Measurements from ENCODE around the gene CEMIP2. TPM values are rescaled to one million over a fixed set of nuclear protein-coding genes. Genes with fewer than 3 reads are reported as not detected.

CEMIP2 gene
- total and polyA plus RNA-seq, 2 of the 13 experiments (the other 11 are each of a cell fraction or from before 2014, with no cell fraction given), result 94.3 to 128 TPM

GRCh38 chr9:71780953-71781352 lies 12.6 kb upstream of the CEMIP2 start:
- FAIRE-seq, result no peak
- ChIA-PET CTCF (ENCODE audit: low intra/inter-chr PET ratio, low total read pairs) (no interaction called here), POLR2A (no interaction called here)
- BruUV-seq (replicated peaks), result no TSS peak
- Histone ChIP-seq H3K79me2 (ENCODE audit: insufficient read depth, low read length) (no peaks in the 10 kb centered on the region), H3K27ac (ENCODE audit: extremely low read length, insufficient read depth, low read length) (no peak overlapping the region), H3K9me3 (ENCODE audit: low read length) (no peaks in the 10 kb centered on the region), H3K9ac (ENCODE audit: insufficient read depth, low read depth, low read length) (no peak overlapping the region), H2AFZ (ENCODE audit: low read length) (no peak overlapping the region), H3K4me2 (ENCODE audit: low read depth, low read length) (no peak overlapping the region), H3K36me3 (replicated peaks in 1 of 2; ENCODE audit: control insufficient read depth in 1 of 2, insufficient read depth in 2 of 2, low read length in 2 of 2) (no peaks in the 10 kb centered on the region), H4K20me1 (ENCODE audit: insufficient read depth, low read length) (no peaks in the 10 kb centered on the region), H3K27me3 (ENCODE audit: control insufficient read depth in 1 of 2, insufficient read depth in 2 of 2, low read length in 2 of 2) (no peaks in the 10 kb centered on the region), H3K4me3 (replicated peaks in 1 of 3; ENCODE audit: insufficient read depth in 1 of 3, low read depth in 2 of 3, low read length in 3 of 3) (no peak overlapping the region), H3K4me1 (ENCODE audit: insufficient read depth, low read length) (peaks cover 32% of the 10 kb centered on the region)
- intact Hi-C loops (cut with micrococcal nuclease; ENCODE audit: unreplicated experiment), result no loop called here
- TF ChIP-seq ZNF768 (CRISPR knock-in tag; IDR thresholded peaks at IDR 0.05) (peak; percentile 80; the same call in 1 of the 2 replicates), NCOA5 (CRISPR knock-in tag; IDR thresholded peaks at IDR 0.05) (no peak)
- no peak for ATAC-seq
- no peak for DNase-seq (ENCODE audit: low spot score)
- in situ Hi-C loops (cut with HindIII; ENCODE audit: extremely low pct_ligation_motif_present, low pct_unique_long_range_greater_than_20kb), result no loop called here
- 41% methylated on average over 3 of the region's 3 CpGs for WGBS (ENCODE audit: low lambda C conversion rate)

GRCh38 chr9:71778085-71778484 lies 9.8 kb upstream of the CEMIP2 start:
- Histone ChIP-seq H3K9ac (ENCODE audit: insufficient read depth, low read depth, low read length) (no peak overlapping the region), H3K4me2 (ENCODE audit: low read depth, low read length) (peak overlapping the region; percentile 42), H3K36me3 (replicated peaks in 1 of 2; ENCODE audit: control insufficient read depth in 1 of 2, insufficient read depth in 2 of 2, low read length in 2 of 2) (no peaks in the 10 kb centered on the region), H3K4me1 (ENCODE audit: insufficient read depth, low read length) (peaks cover 22% of the 10 kb centered on the region), H3K79me2 (ENCODE audit: insufficient read depth, low read length) (no peaks in the 10 kb centered on the region), H4K20me1 (ENCODE audit: insufficient read depth, low read length) (no peaks in the 10 kb centered on the region), H3K27me3 (ENCODE audit: control insufficient read depth in 1 of 2, insufficient read depth in 2 of 2, low read length in 2 of 2) (no peaks in the 10 kb centered on the region), H2AFZ (ENCODE audit: low read length) (no peak overlapping the region), H3K9me3 (ENCODE audit: low read length) (no peaks in the 10 kb centered on the region), H3K4me3 (replicated peaks in 1 of 3; ENCODE audit: insufficient read depth in 1 of 3, low read depth in 2 of 3, low read length in 3 of 3) (no peak overlapping the region), H3K27ac (ENCODE audit: extremely low read length, insufficient read depth, low read length) (no peak overlapping the region)
- ChIA-PET POLR2A (interaction anchor here (0.6 to 3.7 kb wide), 8 partner anchors 9 to 1357 kb away, joined by 3 to 31 read pairs (median 4); partner anchors contain the start of gene CEMIP2), CTCF (ENCODE audit: low intra/inter-chr PET ratio, low total read pairs) (no interaction called here)
- DNase-seq (ENCODE audit: low spot score) (peak; percentile 92), ATAC-seq (peak; percentile 86), FAIRE-seq (peak; percentile 72)
- BruUV-seq (replicated peaks), result no TSS peak
- in situ Hi-C loops (cut with HindIII; ENCODE audit: extremely low pct_ligation_motif_present, low pct_unique_long_range_greater_than_20kb), result no loop called here
- intact Hi-C loops (cut with micrococcal nuclease; ENCODE audit: unreplicated experiment), result no loop called here
- WGBS (ENCODE audit: low lambda C conversion rate), result 0% methylated on average over 5 of the region's 5 CpGs
- TF ChIP-seq MTF2 (CRISPR knock-in tag; IDR thresholded peaks at IDR 0.05; ENCODE audit: borderline replicate concordance) (no peak), ZSCAN21 (CRISPR knock-in tag; IDR thresholded peaks at IDR 0.05; ENCODE audit: borderline replicate concordance) (0 out of 2 replicates have a peak, but pooled peaks have one; percentile 36), ATF4 (CRISPR knock-in tag; IDR thresholded peaks at IDR 0.05) (peak in 1 of 2 experiments; percentile 88; a peak in 2 of 4 replicates), TFE3 (CRISPR knock-in tag; IDR thresholded peaks at IDR 0.05) (peak; percentile 84), BCL6 (CRISPR knock-in tag; IDR thresholded peaks at IDR 0.05) (peak; percentile 95), DNMT3B (CRISPR knock-in tag; conservative IDR thresholded peaks at IDR 0.05) (0 out of 2 replicates have a peak, but pooled peaks have one; percentile 30), RAD51 (IDR thresholded peaks at IDR 0.05; ENCODE audit: borderline replicate concordance) (peak; percentile 57), BRD4 (CRISPR knock-in tag; IDR thresholded peaks at IDR 0.05) (no peak), KDM4B (CRISPR knock-in tag; IDR thresholded peaks at IDR 0.05) (no peak), ZNF780A (CRISPR knock-in tag; IDR thresholded peaks at IDR 0.05) (no peak), YEATS2 (CRISPR knock-in tag; IDR thresholded peaks at IDR 0.05; ENCODE audit: borderline replicate concordance) (peak; percentile 68; the same call in 1 of the 2 replicates), KLF16 (CRISPR knock-in tag; IDR thresholded peaks at IDR 0.05) (peak in 1 of 2 experiments; percentile 80; a peak in 2 of 4 replicates), SP1 (IDR thresholded peaks at IDR 0.05) (no peak), SP1 (CRISPR knock-in tag; IDR thresholded peaks at IDR 0.05) (no peak), DDIT3 (CRISPR knock-in tag; IDR thresholded peaks at IDR 0.05) (no peak), ZNF550 (CRISPR knock-in tag; IDR thresholded peaks at IDR 0.05; ENCODE audit: borderline replicate concordance) (no peak), MED1 (CRISPR knock-in tag; IDR thresholded peaks at IDR 0.05) (peak; percentile 77)
